ENCODE results near the gene PYURF.

Gene PYURF

DNA sequence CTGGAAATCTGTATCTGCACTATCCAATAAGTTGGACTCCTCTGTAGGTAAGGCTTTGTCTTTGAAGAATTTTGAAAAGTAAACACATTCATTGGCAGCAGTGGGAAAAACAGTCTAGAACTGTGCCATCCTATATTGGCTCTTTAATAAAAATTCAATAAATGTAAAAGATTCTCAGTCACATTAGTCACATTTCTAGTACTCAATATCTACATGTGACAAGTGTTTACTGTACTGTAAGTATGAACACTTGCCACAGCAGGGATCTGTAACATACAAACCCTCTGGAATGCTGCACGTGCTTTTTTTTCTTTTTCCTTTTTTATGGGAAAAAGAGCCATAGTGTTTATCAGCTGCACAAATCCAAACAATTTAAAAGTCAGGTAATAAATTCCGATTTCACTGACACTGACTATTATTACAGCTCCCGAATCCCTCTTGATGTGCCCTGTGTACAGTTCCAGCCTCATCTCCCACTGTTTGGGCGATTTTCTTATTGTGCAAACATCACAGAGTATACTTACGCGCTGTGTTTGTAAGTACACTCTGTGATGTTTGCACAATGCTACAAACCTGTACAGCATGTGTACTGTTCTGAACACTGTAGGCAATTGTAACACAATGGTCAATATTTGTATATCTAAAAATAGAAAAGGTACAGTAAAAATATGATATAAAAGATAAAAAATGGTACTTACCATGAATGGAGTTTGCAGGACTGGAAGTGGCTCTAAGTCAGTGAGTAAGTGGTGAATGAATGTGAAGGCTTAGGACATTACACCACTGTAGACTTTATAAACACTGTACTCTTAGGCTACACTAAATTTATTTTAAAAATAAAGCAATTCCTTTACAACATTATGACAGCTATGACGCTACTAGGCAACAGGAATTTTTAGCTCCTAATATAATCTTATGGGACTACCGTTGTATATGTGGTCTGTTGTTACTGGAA lies 8.7 kb downstream of the PYURF start:
- no peak for DNase-seq (ENCODE audit: insufficient read length, low spot score)
- TF ChIP-seq, protein P1, sequence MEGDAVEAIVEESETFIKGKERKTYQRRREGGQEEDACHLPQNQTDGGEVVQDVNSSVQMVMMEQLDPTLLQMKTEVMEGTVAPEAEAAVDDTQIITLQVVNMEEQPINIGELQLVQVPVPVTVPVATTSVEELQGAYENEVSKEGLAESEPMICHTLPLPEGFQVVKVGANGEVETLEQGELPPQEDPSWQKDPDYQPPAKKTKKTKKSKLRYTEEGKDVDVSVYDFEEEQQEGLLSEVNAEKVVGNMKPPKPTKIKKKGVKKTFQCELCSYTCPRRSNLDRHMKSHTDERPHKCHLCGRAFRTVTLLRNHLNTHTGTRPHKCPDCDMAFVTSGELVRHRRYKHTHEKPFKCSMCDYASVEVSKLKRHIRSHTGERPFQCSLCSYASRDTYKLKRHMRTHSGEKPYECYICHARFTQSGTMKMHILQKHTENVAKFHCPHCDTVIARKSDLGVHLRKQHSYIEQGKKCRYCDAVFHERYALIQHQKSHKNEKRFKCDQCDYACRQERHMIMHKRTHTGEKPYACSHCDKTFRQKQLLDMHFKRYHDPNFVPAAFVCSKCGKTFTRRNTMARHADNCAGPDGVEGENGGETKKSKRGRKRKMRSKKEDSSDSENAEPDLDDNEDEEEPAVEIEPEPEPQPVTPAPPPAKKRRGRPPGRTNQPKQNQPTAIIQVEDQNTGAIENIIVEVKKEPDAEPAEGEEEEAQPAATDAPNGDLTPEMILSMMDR (IDR thresholded peaks at IDR 0.05; ENCODE audit: insufficient read depth, missing control alignments): no peak
- FAIRE-seq: no peak

DNA sequence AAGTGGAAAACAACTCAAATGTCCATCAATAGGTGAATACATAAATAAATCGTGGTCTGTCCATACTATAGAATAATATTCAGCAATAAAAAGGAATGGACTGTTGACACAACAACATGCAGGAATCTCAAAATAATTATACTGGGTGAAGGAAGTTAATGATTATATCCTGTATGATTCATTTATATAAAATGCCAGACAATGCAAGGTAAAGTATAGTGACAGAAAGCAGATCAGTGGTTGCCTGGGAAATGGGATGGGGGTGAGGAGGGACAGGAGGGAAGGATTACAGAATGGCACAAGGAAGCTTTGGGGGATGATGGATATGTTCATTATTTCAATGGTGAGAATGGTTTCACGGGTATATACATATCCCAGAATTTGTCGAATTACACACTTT lies 12.3 kb downstream of the PYURF start:
- TF ChIP-seq, protein P1 (IDR thresholded peaks at IDR 0.05; ENCODE audit: insufficient read depth, missing control alignments): no peak
- DNase-seq (ENCODE audit: insufficient read length, low spot score): no peak
- FAIRE-seq: no peak

DNA sequence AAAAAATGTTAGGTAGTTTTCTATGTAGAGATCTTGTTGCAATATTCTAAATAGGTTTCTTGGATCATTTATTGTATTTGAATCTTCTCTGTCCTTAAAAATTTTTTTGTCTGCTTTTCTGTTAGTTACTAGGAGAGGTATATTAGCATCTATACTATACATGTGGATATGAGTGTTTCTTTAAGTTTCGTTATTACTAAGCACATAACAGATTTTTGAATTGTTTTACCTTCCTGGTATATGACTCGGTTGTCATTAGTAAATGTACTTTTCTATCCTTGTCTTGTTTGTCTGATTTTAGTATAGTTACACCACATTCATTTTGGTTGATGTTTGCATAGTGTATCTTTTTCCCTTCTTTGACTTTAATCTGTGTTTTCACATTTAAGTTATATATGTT lies 20.2 kb downstream of the PYURF start:
- TF ChIP-seq, protein P1 (IDR thresholded peaks at IDR 0.05; ENCODE audit: insufficient read depth, missing control alignments): no peak
- DNase-seq (ENCODE audit: insufficient read length, low spot score): no peak
- no peak for FAIRE-seq

DNA sequence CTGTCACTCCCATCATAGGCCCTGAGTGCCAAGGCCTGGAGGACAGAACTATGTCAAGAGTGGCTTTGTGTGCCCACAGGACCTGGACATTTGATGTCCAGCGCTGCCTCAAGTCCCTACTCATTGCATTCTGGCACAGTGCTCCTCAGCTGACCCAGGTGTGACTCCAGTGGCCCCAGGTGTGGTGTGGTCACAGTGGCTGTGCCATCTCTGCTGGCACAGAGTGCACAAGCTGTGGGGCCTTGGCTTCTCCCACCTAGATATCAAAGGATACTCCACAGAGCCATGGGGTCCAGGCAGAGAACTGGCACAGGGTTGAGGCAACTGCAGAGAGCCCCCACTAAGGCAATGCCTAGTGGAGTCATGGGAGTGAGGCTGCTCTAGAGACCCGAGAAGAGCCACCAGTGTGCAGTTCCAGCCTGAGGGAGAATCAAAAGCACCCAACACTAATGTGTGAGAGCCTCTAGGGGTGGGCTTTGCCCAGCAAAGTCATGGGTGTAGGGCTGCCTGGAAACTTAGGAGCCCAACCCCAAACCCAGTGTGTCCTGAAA lies 25.6 kb downstream of the PYURF start:
- no peak for FAIRE-seq
- TF ChIP-seq, protein P1 (IDR thresholded peaks at IDR 0.05; ENCODE audit: insufficient read depth, missing control alignments): no peak
- DNase-seq (ENCODE audit: insufficient read length, low spot score): no peak

DNA sequence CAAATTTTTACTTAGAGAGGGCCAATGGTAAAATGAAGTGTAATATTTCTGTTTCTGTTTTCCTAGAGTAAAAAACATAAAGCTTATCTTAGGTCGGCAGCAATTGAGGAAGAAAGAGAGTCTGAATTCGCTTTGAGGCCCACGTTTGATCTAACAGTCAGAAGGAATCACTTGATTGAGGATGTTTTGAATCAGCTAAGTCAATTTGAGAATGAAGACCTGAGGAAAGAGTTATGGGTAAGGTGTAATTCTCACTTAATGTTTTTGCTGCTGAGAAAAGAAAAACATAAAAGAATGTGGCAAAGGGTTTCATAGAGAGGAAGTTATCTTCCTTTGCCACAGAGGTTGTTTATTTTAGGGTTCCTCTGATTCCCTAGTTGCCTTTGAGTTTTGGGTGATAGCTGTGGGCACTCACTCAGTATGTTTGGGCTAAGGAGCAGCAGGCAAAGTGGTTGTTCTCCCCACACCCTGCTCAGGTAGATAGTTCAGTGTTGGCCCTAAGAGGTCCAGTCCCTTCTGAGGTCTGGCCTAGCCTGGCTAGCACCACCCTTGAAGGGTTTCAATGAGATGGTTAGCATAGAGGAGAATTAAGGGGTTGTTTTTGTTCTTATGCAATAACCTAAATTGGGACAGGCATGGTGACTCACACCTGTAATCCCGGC lies 34.3 kb downstream of the PYURF start:
- TF ChIP-seq, protein P1 (IDR thresholded peaks at IDR 0.05; ENCODE audit: insufficient read depth, missing control alignments): no peak
- DNase-seq (ENCODE audit: insufficient read length, low spot score) (no peak), FAIRE-seq (no peak)

DNA sequence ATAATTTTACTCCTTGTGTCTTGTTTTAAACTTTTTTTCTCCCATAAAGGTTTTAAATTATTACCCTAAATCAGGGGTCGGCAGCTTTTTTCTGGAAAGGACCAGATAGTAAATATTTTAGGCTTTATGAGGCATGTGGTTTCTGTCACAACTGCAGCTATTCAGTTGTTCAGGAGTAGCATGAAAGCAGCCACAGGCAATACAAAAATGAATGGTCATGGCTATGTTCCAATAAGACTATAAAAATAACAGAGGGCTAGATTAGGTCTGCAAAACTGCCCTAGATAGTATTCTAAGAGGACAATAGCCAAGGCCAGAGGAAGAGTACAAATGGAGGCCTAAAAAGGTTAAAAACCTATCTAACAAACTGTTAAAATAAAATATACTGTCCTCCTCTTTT lies 42.0 kb downstream of the PYURF start:
- no peak for FAIRE-seq
- no peak for DNase-seq (ENCODE audit: insufficient read length, low spot score)
- TF ChIP-seq, protein P1 (IDR thresholded peaks at IDR 0.05; ENCODE audit: insufficient read depth, missing control alignments): no peak

Measured in D721Med (cell line).